ENCODE measurements around the gene EIF4B. TPM values are rescaled to one million over a fixed set of nuclear protein-coding genes. Genes with fewer than 3 reads are reported as not detected.

Gene EIF4B
- total RNA-seq, 4 donors from 2014 or later = 400 to 648 (median 576) TPM

GRCh38 chr12:53073881-53074280, 67.6 kb downstream of the EIF4B start:
- H3K9me3 ChIP-seq = no peaks in the 10 kb centered on the region
- H3K27me3 ChIP-seq = no peaks in the 10 kb centered on the region
- peak; percentile 91 for DNase-seq (ENCODE audit: extremely low spot score)
- H3K4me3 ChIP-seq = peak overlapping the region in 2 of 4 donors; percentile 2 to 11
- H3K36me3 ChIP-seq = peaks cover 25 to 47% (median 35%) of the 10 kb centered on the region in 4 donors
- TF ChIP-seq POLR2A (IDR thresholded peaks at IDR 0.05; ENCODE audit: low read depth) (no peak), POLR2AphosphoS5 (IDR thresholded peaks at IDR 0.05) (peak; percentile 52 to 65)
- intact Hi-C loops (cut with DNase I) = loop anchor here (10.0 kb wide), 1 partner anchor 81 kb away; no protein-coding TSS in a partner anchor
- 45% methylated on average over 6 of the region's 6 CpGs for WGBS
- H3K27ac ChIP-seq (replicated peaks in 1 of 4) = peak overlapping the region; percentile 83 to 95 (median 90)
- peaks cover 70 to 100% (median 100%) of the 10 kb centered on the region in 4 donors for H3K4me1 ChIP-seq

DNA sequence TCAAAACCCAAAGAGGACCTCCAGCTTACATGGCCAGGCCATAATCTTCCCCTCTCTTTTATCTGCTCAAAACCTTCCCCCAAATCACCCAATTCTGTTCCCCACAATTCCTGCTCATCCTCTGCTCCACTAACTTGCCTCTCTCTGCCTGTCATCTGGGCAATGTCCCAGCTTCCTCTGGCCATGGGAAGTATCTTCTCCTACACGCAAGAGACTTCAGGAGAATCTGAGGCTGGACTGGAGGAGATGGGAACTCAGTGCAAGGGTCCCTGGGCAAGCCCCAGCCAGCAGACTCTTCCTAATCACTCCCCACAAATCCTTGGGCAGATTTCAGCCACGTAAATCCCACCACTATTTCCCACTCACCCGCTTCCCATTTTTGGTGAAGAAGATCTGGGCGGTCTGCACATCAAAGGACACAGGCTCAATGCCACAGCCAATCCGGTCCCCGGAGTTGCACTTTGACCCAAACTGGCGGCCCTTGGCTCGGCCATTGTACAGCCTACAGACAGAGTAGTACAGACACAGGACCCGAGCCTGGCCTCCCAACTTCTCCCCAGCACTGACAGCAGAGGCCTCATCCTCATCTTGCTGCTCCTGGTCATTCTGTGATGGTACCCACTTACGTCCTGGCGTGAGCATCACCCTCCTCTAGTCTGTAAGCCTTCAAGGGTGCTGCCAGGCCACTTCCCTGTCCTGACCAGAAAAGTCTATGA, 68.2 kb downstream of the EIF4B start:
- intact Hi-C loops (cut with DNase I) = loop anchor here (10.0 kb wide), 1 partner anchor 80 kb away; no protein-coding TSS in a partner anchor
- Histone ChIP-seq H3K27me3 (no peaks in the 10 kb centered on the region), H3K4me1 (peaks cover 64 to 96% (median 94%) of the 10 kb centered on the region in 4 donors), H3K27ac (replicated peaks in 1 of 4) (peak overlapping the region; percentile 83 to 95 (median 90)), H3K4me3 (peak overlapping the region in 2 of 4 donors; percentile 2 to 11), H3K9me3 (no peaks in the 10 kb centered on the region), H3K36me3 (peaks cover 25 to 47% (median 32%) of the 10 kb centered on the region in 4 donors)
- TF ChIP-seq POLR2A (IDR thresholded peaks at IDR 0.05; ENCODE audit: low read depth) (no peak), POLR2AphosphoS5 (IDR thresholded peaks at IDR 0.05) (no peak), EP300 (IDR thresholded peaks at IDR 0.05) (no peak)
- TF ChIP-seq, protein P1, sequence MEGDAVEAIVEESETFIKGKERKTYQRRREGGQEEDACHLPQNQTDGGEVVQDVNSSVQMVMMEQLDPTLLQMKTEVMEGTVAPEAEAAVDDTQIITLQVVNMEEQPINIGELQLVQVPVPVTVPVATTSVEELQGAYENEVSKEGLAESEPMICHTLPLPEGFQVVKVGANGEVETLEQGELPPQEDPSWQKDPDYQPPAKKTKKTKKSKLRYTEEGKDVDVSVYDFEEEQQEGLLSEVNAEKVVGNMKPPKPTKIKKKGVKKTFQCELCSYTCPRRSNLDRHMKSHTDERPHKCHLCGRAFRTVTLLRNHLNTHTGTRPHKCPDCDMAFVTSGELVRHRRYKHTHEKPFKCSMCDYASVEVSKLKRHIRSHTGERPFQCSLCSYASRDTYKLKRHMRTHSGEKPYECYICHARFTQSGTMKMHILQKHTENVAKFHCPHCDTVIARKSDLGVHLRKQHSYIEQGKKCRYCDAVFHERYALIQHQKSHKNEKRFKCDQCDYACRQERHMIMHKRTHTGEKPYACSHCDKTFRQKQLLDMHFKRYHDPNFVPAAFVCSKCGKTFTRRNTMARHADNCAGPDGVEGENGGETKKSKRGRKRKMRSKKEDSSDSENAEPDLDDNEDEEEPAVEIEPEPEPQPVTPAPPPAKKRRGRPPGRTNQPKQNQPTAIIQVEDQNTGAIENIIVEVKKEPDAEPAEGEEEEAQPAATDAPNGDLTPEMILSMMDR (IDR thresholded peaks at IDR 0.05) = no peak
- DNase-seq (ENCODE audit: extremely low spot score) = no peak
- WGBS = 88% methylated on average over 10 of the region's 11 CpGs

DNA sequence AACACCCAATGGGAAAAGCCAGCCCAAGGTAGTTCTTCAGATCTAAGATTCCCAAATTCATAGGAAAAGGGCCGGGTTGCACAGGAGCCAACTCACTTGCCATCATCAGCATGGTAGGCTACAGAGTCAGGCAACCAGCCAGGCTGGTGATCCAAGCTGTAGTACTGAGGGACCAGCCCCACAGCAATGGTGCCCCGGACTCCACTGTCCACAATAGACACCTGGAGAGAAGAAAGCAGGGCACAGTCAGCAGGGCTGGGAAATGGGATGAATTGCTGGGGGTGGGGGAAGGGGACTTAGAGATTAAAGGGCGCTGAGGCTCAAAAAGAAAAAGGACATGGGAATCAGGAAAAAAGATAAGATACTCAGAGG, 68.7 kb downstream of the EIF4B start:
- no peak overlapping the region for H3K4me3 ChIP-seq
- H3K9me3 ChIP-seq = no peaks in the 10 kb centered on the region
- no peak for TF ChIP-seq POLR2AphosphoS5 (IDR thresholded peaks at IDR 0.05)
- TF ChIP-seq, protein P1 (IDR thresholded peaks at IDR 0.05) = no peak
- no peak for TF ChIP-seq POLR2A (IDR thresholded peaks at IDR 0.05; ENCODE audit: low read depth)
- no peak for TF ChIP-seq EP300 (IDR thresholded peaks at IDR 0.05)
- 93% methylated on average over 3 of the region's 3 CpGs for WGBS
- H3K27ac ChIP-seq (replicated peaks in 1 of 4) = peak overlapping the region; percentile 83 to 95 (median 90)
- peaks cover 59 to 95% (median 93%) of the 10 kb centered on the region in 4 donors for H3K4me1 ChIP-seq
- H3K36me3 ChIP-seq = peaks cover 25 to 47% (median 32%) of the 10 kb centered on the region in 4 donors
- intact Hi-C loops (cut with DNase I) = loop anchor here (10.0 kb wide), 1 partner anchor 80 kb away; no protein-coding TSS in a partner anchor
- DNase-seq (ENCODE audit: extremely low spot score) = no peak
- H3K27me3 ChIP-seq = no peaks in the 10 kb centered on the region

GRCh38 chr12:53076461-53076860, 70.2 kb downstream of the EIF4B start:
- intact Hi-C loops (cut with DNase I) = loop anchor here (10.0 kb wide), 1 partner anchor 78 kb away; no protein-coding TSS in a partner anchor
- Histone ChIP-seq H3K4me3 (no peak overlapping the region), H3K36me3 (peaks cover 25 to 47% (median 32%) of the 10 kb centered on the region in 4 donors), H3K4me1 (peaks cover 53 to 91% (median 89%) of the 10 kb centered on the region in 4 donors), H3K27me3 (no peaks in the 10 kb centered on the region), H3K27ac (replicated peaks in 1 of 4) (peak overlapping the region; percentile 7 to 95 (median 88)), H3K9me3 (no peaks in the 10 kb centered on the region)
- 88% methylated on average over 3 of the region's 3 CpGs for WGBS
- DNase-seq (ENCODE audit: extremely low spot score) = no peak
- TF ChIP-seq POLR2A (IDR thresholded peaks at IDR 0.05; ENCODE audit: low read depth) = no peak
- TF ChIP-seq, protein P1 (IDR thresholded peaks at IDR 0.05) = no peak
- no peak for TF ChIP-seq EP300 (IDR thresholded peaks at IDR 0.05)
- no peak for TF ChIP-seq POLR2AphosphoS5 (IDR thresholded peaks at IDR 0.05)

- intact Hi-C loops (cut with DNase I) = loop anchor here (10.0 kb wide), 1 partner anchor 78 kb away; no protein-coding TSS in a partner anchor
- H3K4me3 ChIP-seq = no peak overlapping the region
- peak overlapping the region in 3 of 4 donors; percentile 94 to 96 (median 95) for H3K27ac ChIP-seq (replicated peaks in 1 of 4)
Measured at GRCh38 chr12:53077030-53077429, 70.8 kb downstream of the EIF4B start.

More at GRCh38 chr12:53077030-53077429, 70.8 kb downstream of the EIF4B start:
- DNase-seq (ENCODE audit: extremely low spot score) = no peak
- Histone ChIP-seq H3K27me3 (no peaks in the 10 kb centered on the region), H3K4me1 (peaks cover 47 to 85% (median 83%) of the 10 kb centered on the region in 4 donors), H3K9me3 (no peaks in the 10 kb centered on the region), H3K36me3 (peaks cover 25 to 47% (median 32%) of the 10 kb centered on the region in 4 donors)
- TF ChIP-seq POLR2A (IDR thresholded peaks at IDR 0.05; ENCODE audit: low read depth) (no peak), POLR2AphosphoS5 (IDR thresholded peaks at IDR 0.05) (no peak), EP300 (IDR thresholded peaks at IDR 0.05) (no peak)
- TF ChIP-seq, protein P1 (IDR thresholded peaks at IDR 0.05) = no peak
- WGBS = 96% methylated on average over 8 of the region's 8 CpGs

Data from esophagus muscularis mucosa (tissue), 4 donors.